Ascending aorta (tissue), 2 donors: ENCODE results near the gene FZD1. TPM values are rescaled to one million over a fixed set of nuclear protein-coding genes. Genes with fewer than 3 reads are reported as not detected.
A peak's percentile ranks its signal among the peaks of the same experiment; 100 is the strongest.

Source experiments
- DNase-seq, 2 donors: peaks; one replicate each; pipeline ENCODE4 v3.0.0-alpha.2; 2019; ENCODE audit warnings: low spot score in 2 of 2
- H3K27ac ChIP-seq, 2 donors: fragments of 200-600 bp; sonication (generic); one replicate each; pipeline ENCODE4 v1.5.1; 2016 to 2017; ENCODE audit warnings: mild to moderate bottlenecking in 1 of 2
- H3K27me3 ChIP-seq: fragments of 200-600 bp; sonication (generic); one replicate; pipeline ENCODE4 v1.5.1; 2017
- H3K36me3 ChIP-seq, 2 donors: fragments of 200-600 bp; sonication (generic); one replicate each; pipeline ENCODE4 v1.5.1; 2016
- H3K4me1 ChIP-seq, 2 donors: fragments of 200-600 bp; sonication (generic); one replicate each; pipeline ENCODE4 v1.5.1; 2016 to 2017; ENCODE audit warnings: mild to moderate bottlenecking in 1 of 2
- H3K4me3 ChIP-seq, 2 donors: fragments of 200-600 bp; sonication (generic); one replicate each; pipeline ENCODE4 v1.5.1; 2016 to 2017; ENCODE audit warnings: mild to moderate bottlenecking in 1 of 2
- H3K9me3 ChIP-seq, 2 donors: fragments of 200-600 bp; sonication (generic); one replicate each; pipeline ENCODE4 v1.5.1; 2016
- CTCF ChIP-seq, 3 experiments: fragments of 200-600 bp in 2 of 3; fragments of 450-650 bp in 1 of 3; sonication (generic) in 2 of 3; IDR thresholded peaks; one replicate each; pipeline ENCODE4 v1.5.1; 2016 to 2019; ENCODE audit warnings: antibody characterized with exemption in 3 of 3, mild to moderate bottlenecking in 1 of 3, moderate library complexity in 1 of 3
- intact Hi-C: fragments of 100-400 bp; cut with DNase I; formaldehyde crosslinking; loops from one replicate; pipeline ENCODE4 v1.15.1; 2023
- total RNA-seq: library from RNA; depleted of rRNA; stranded (reverse); fragments of >200 nt; gene quantifications from one replicate; pipeline ENCODE4 v1.1.0, GENCODE V29; 2016

FZD1 gene
- total RNA-seq, 1 donor from 2014 or later = 39.1 TPM

DNA sequence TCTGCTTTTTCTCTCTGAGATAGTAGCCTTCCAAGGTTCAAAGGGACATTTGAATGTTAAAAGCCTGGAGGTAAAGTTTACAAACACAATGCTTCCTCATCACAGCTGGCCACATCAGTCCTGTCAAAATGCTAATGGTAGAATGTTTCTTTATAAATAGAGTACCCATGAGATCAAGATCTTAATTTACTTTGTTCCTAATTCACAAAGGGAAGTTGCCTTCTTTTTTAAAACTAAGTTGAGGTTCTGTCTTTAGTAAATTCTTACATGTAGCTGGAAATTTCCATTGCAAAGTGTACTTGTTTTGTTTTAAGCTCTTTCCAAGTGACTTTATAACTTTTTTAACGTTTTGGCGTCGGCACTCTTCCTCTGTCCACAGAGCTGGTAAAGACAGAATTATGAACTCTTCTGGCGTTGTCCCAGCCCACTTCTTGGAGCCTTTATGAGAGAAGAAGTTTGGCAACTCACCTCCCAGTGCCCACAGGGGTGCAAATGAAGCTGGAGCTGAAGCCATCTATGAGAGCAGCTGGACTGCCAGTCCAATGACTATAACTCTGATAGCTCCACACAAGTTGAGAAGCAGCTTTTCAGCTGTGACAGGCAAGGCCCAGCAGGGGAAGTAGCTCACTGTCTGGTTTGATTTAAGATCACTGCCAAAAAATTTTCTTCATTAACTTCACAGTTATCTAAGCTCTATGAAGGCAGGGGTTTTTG is 23.3 kb downstream of the FZD1 start:
- H3K36me3 ChIP-seq = no peaks in the 10 kb centered on the region
- no peaks in the 10 kb centered on the region for H3K27me3 ChIP-seq
- H3K9me3 ChIP-seq = no peaks in the 10 kb centered on the region
- intact Hi-C loops = no loop called here
- peaks cover 0 to 10% of the 10 kb centered on the region in 2 donors for H3K4me1 ChIP-seq
- H3K4me3 ChIP-seq = no peak overlapping the region
- peak overlapping the region; percentile 75 to 78 for H3K27ac ChIP-seq
- TF ChIP-seq CTCF (IDR thresholded peaks at IDR 0.05) = peak in 1 of 3 experiments; percentile 9
- DNase-seq = peak in 1 of 2 donors; percentile 68

DNA sequence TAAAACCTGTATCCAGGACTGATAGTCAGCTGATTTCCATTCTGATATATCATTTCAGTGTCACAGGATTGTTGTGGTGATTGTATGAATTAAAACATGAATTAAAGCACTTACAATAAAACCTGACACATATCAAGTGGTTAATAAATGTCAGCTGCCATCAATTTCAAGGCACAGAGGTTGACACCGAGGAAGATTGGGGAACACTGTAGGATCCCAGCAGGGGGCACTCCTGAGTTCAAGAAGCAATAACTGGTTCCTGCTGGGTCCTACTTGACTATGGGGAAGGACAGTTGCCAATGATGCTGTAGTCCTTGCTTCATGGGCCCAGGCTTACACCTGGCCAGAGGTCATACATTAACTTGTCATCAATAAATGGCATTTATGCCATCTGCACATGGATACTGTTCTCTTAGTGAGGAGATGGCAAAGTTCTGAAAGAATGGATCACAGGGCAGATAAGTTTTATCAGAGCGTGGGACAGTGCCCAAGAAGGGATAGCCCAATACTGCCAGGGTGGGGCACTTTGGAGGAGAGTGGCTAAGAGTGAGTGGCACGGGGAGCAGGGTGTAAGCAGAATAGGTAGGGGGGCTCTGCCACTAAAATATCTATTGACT is 24.1 kb downstream of the FZD1 start:
- peak in 1 of 3 experiments; percentile 22 for TF ChIP-seq CTCF (IDR thresholded peaks at IDR 0.05)
- peak overlapping the region; percentile 75 to 78 for H3K27ac ChIP-seq
- H3K27me3 ChIP-seq = no peaks in the 10 kb centered on the region
- no peaks in the 10 kb centered on the region for H3K9me3 ChIP-seq
- peaks cover 0 to 10% of the 10 kb centered on the region in 2 donors for H3K4me1 ChIP-seq
- no peak for DNase-seq
- no peak overlapping the region for H3K4me3 ChIP-seq
- H3K36me3 ChIP-seq = no peaks in the 10 kb centered on the region
- intact Hi-C loops = no loop called here

GRCh38 chr7:91289633-91290254 is 25.5 kb downstream of the FZD1 start:
- peaks cover 0 to 10% of the 10 kb centered on the region in 2 donors for H3K4me1 ChIP-seq
- H3K27me3 ChIP-seq = no peaks in the 10 kb centered on the region
- H3K27ac ChIP-seq = no peak overlapping the region
- TF ChIP-seq CTCF (IDR thresholded peaks at IDR 0.05) = no peak
- no peak overlapping the region for H3K4me3 ChIP-seq
- intact Hi-C loops = no loop called here
- H3K9me3 ChIP-seq = no peaks in the 10 kb centered on the region
- no peaks in the 10 kb centered on the region for H3K36me3 ChIP-seq
- DNase-seq = no peak

DNA sequence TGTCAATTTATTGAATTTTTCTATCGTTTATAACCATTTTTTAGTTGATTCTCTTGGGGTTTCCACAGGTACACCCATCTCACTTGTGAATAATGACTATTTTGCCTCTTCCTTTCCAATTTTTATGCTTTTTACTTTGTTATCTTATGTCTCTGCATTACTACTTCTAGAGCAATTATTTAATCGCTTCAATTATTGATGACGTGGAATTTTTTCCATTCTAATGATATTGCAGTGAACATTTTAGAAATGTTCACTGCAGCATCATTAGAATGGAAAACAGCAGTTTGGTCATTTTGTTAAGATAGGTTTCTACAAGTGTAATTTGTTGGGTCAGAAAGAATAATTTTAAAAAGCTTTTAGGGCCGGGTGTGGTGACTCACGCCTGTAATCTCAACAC is 27.1 kb downstream of the FZD1 start:
- H3K27me3 ChIP-seq = no peaks in the 10 kb centered on the region
- H3K9me3 ChIP-seq = no peaks in the 10 kb centered on the region
- no peak overlapping the region for H3K4me3 ChIP-seq
- no peak for TF ChIP-seq CTCF (IDR thresholded peaks at IDR 0.05)
- intact Hi-C loops = no loop called here
- H3K27ac ChIP-seq = no peak overlapping the region
- peaks cover 0 to 6% of the 10 kb centered on the region in 2 donors for H3K4me1 ChIP-seq
- no peaks in the 10 kb centered on the region for H3K36me3 ChIP-seq
- no peak for DNase-seq

DNA sequence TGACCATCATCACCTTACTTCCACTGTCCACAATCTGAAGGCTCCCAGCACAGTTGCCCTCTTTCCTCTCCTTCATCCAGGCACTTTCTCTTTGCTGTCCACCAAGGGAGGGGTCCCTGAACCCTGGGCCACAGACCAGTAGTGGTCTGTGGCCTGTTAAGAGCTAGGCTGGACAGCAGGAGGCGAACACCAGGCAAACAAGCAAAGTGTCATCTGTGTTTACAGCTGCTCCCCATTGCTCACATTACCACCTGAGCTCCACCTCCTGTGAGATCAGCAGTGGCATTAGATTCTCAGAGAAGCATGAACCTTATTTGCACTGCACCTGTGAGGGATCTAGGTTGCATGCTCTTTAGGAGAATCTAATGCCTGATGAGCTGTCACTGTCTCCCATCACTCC is 27.7 kb downstream of the FZD1 start:
- no peaks in the 10 kb centered on the region for H3K9me3 ChIP-seq
- no peak overlapping the region for H3K4me3 ChIP-seq
- H3K27me3 ChIP-seq = no peaks in the 10 kb centered on the region
- no peaks in the 10 kb centered on the region for H3K36me3 ChIP-seq
- intact Hi-C loops = no loop called here
- no peak for DNase-seq
- peaks cover 0 to 4% of the 10 kb centered on the region in 2 donors for H3K4me1 ChIP-seq
- TF ChIP-seq CTCF (IDR thresholded peaks at IDR 0.05) = no peak
- no peak overlapping the region for H3K27ac ChIP-seq
